Measurements from ENCODE around the gene ARHGAP44.

- TF ChIP-seq CTCF (IDR thresholded peaks at IDR 0.05; ENCODE audit: extremely low read depth in 1 of 2, insufficient read depth in 1 of 2, low read depth in 1 of 2, low read length in 2 of 2), result no peak
- TF ChIP-seq POLR2A (IDR thresholded peaks at IDR 0.05; ENCODE audit: low read depth, low read length), result no peak
- no peak for TF ChIP-seq MAX (IDR thresholded peaks at IDR 0.05; ENCODE audit: insufficient read depth, insufficient read length)
- no peak for TF ChIP-seq GATA2 (IDR thresholded peaks at IDR 0.05; ENCODE audit: insufficient read depth, insufficient read length, low read depth, low read length)
- no peak for TF ChIP-seq EZH2 (IDR thresholded peaks at IDR 0.05; ENCODE audit: borderline replicate concordance, low read depth, low read length, severe bottlenecking)
- TF ChIP-seq POLR2AphosphoS5 (IDR thresholded peaks at IDR 0.05; ENCODE audit: insufficient read depth, low read depth, low read length), result no peak
- TF ChIP-seq MYC (IDR thresholded peaks at IDR 0.05; ENCODE audit: low read depth, low read length), result no peak
Observed at GRCh38 chr17:12853921-12854320, 64.6 kb downstream of the ARHGAP44 start.

Data from endothelial cell of umbilical vein (primary cell).